Anterior cingulate cortex (tissue), 58 donors: ENCODE data around the gene SLC44A3.
A peak's percentile ranks its signal among the peaks of the same experiment; 100 is the strongest.

Source experiments
- DNase-seq, 58 donors: peaks; one replicate each; lab custom pipeline; 2025; lab: John Stamatoyannopoulos, UW

The SLC44A3 gene

DNA sequence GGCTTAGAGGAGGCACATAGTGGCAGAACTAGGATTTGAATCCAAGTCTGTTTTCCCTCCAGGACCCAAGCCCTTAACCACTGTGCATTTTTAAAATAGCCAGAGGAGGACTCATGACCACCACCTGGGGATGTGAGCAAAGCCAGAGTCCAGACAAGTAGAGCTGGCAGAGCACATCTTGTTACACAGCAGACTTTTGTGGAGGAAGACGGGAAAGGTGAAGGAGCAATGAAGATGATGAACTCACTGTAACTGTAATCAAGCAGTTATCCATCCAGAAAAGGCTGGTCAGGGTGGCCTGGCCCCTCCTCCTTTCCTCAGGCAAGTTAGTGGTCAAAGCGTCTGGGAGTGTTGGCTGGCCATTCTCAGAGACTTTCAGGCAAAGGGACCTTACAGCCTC lies 50.9 kb downstream of the SLC44A3 start:
- no peak for DNase-seq

DNA sequence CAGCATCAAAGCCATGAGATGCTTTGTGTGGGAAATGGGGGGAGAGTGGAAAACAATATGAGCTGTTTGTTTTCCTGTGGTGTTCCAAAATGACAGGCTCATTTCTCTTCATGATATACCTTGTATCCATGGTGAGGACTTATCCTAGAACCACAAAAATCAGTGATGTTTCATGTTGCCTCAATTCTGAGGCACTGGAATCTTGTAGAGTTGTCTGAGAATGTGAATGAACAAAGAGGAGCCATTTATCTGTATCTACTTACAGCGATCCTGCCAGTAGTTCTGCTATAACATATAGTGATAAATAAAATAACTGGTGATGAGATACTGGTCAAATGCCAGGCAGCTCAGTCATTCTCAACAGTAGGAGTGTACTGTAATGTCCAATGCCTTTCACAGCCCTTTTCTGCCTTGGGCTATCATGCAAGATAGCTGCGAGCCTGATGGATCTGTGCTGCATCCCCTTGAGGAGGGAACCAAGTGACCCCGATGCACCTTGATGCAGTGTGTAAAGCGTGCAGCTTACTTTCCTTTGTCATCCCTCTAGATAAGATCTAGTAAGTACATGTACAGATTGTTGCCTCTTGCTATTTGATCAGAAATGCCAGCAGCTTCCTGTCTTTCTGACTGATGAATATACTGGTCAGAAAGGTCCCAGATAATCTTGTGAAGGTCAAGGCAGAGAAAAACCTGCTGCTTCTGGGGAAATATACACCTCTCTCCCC lies 52.8 kb downstream of the SLC44A3 start:
- no peak for DNase-seq

DNA sequence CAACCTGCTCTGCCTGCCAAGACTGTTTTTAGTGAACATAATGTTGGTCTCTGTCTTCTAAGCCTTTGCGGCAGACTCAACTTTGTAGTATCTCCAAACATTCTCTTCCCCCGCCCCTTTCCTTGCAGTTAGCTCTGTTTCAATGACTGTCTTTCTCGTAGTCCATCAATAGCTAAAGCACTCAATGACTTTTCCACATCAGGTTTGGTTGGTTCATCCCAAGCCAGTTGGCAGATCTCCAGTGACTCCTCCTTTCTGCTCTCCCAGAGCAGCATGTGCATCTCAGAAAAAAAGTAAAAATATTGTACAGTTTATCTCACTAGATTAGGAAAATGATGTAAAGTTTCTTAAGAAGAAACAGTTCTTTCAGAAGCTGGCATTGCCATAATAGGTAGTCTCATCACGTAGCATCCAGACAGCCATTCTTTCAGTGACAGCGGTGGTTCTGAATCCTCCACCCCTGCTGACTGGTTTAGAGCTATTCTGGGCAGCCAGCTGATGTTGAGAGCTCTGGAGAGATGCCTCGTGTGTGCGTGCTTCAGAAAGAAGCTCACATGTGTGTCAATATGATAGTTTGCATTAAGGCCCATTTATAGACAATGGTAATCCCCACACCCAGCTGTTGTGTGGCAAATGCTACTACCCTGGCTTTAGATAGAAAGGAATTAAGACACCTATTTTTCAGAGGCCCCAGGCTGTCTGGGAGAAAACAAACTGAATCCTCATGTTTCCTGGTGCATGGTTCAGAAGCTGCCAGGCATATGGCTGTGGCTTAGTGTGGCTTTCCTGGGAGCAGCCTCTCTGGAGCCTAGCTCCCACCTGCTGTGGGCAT lies 53.6 kb downstream of the SLC44A3 start:
- peak in 53 of 58 donors; percentile 18 to 86 (median 62) for DNase-seq

DNA sequence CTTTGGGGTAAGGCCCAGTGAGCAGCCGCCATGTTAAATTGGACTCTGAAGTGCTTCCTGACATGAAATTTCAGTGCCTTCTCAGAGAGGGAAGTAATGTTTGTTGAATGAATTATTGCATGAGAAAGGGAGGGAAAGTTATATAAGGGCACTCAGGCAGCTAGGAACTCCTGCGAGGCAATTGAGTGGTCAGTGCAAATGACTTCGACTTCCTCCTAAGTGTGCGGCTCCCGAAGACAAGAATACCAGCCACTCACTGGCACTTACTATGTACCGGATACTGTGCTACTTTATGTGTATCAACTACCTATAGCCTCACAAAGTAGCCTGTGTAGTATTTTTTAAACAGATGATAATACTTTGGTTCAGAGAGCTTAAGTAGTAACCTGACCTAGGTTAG lies 54.3 kb downstream of the SLC44A3 start:
- DNase-seq, result no peak

DNA sequence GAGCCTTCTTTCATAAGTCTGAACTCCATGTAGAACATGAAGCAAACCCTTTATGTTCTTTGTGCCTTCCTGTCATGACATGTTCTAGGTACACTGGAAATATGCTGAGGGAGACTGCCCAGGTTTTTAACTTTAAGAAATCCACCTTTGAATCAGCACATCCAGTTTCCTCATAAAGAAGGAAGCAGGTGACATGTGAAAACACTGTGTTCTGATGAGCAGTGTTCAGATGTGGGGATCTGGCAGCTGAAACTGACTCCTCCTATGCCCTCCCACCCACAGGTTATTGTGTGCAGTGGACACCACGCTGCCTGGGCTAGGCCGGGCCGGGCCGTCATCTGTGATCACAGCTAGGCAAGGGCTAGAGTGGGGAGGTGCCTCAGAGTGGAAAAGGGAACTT lies 55.6 kb downstream of the SLC44A3 start:
- DNase-seq, result no peak

DNA sequence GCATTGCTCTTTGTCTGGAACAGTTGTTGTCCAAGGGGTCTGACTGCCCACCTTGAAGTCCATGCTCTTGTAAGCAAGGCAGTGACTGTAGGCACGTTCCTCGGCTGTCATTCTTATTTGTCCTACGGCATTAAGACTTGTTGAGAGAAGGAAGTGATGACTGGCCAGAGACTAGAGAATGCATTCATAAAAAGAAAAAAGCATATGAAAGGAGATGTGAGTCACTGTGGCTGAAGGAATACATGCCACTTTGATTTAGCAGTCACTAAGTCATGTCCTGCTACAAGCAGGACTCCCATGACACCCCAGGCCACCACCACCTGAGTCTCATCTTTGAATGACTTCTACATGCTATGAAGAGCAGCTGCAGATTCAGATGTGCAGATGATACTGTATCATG lies 56.2 kb downstream of the SLC44A3 start:
- no peak for DNase-seq

DNA sequence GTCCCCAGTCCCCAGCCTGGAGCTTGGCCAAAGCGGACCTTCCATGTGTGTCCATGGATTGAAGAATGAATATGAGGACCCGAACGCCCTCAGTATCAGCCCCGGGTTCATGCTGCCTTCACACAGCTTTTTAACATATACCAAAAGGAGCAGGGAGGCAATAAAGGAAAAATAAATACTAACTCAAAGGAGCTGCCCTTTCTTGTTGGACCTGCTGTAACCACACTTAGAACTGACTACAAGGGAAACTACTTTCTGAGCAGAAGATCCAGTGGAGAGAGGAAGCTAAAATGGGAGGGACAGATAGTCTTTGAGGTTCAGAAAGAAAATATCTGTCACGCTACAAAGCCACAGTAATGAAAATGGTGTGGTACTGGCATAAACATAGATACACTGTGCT lies 58.2 kb downstream of the SLC44A3 start:
- DNase-seq, result no peak

DNA sequence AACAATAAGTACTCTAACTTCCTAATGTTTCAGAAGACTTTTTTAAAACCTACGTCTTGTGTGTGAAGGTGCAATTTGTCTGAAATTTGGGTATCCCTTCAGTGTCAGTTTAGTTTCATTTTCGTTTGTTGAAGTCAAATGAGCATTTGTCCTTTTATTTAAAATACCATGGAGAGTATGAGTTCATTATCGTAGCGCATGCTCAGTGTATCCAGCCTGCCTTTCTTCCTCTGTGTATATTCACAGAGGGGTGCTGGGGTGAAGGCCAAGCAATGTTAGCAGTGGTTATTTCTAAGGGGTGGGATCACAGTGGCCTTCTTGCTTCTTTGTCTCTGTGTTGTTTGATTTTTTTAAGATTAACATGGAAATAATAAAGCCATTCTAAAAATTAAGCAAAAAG lies 63.5 kb downstream of the SLC44A3 start:
- DNase-seq, result peak in 3 of 58 donors; percentile 42 to 46 (median 44)

DNA sequence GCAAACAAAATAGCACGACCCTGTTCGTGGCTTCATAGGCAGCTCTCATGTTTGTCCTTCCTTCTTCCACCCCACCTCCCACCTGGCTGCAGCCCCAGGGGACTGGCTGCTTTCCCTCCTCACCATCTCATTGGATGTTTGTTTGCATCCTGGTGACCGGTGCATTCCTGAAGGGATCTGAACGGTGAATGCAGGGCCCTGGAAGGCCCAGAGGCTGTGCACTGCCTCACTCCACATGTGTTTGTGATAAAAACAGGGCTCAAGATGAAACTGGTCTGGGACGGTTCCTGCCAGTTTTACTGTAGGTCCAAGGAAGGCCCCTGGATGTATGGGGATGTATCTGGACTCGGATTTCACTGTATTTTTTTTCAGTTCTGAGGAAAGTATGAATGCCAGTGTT lies 63.9 kb downstream of the SLC44A3 start:
- peak in 33 of 58 donors; percentile 6 to 74 (median 31) for DNase-seq

DNA sequence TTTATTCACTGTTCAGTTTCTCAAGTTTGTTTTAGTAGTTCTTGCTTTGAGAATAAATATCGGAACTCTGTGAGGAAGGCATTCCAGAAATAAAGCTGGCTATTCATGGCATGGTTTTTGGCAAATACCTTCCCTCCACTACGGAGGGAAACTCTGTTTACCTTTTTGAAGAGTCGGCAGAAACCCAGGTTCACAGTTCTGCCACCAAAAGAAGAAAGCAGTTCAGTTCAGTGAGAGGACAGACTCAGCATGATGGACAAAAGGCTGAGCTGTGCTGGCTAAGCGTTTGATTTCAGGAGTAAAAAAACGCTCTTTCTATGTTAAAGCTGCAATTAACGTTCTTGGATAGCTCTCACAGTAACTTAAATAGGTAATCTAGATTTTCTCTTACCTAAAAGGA lies 64.3 kb downstream of the SLC44A3 start:
- DNase-seq, result peak in 4 of 58 donors; percentile 11 to 37 (median 30)

DNA sequence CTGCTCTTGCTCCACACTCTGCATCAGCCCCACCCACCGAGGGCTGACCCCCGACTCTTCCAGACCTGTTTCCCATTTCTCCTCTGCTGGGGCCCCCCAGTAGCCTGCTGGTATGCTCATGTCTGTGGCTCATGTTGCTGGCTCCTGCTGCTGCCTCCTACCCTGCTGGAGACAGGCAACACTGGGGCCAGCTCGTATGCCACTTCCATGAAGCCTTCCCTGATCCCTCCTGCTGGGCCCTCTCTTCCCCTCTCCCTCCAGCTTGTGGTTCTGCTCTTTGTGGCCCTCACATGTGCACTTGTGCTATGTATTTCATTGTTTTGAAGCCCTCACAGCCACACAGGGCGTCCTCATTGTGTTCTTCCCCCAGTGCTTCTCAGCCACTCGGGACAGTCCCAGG lies 66.2 kb downstream of the SLC44A3 start:
- DNase-seq, result no peak

DNA sequence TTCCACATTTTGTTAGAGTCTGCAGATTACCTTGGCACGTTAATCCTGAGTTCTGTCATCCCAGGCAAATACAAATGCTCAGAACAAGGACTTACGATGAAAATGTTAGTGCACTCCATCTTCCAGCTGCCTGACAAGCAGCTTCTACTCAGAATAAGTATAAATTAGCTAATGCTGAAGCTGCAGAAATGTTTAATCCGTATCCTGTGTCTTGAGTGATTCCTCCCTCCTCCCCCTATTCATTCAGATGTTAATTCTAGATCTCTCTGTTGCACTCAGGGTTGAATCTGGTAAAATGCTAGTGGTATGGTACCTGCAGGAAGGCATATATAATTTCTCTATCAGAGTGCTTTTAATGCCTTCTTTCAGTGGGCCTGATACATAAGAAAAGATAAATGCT lies 66.9 kb downstream of the SLC44A3 start:
- no peak for DNase-seq

DNA sequence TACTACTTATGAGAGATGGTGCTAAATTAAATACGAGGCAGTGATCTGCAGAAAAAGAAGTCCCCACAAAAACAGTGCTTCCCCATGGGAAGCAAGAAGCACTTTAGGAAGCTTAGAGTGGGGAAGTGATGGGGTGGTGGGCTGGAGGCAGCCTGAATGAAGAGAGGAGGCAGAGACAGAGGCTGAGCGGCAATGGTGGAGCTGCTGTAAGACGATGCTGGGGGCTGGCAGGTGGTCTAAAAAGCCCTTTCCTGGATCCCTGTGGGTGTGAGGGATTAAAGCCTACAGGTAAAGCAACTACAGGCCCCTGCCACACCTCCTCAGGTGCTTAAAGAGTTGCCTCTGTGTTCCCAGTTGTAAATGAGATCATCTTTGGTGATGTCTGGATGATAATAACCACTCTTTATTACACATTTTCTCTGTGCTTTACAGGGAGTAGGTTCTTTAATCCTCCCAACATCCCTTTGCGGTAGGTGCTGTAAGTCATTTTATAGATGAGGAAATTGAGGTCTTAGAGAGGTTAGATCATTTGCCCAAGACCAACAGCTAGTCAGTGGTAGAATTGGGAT lies 67.5 kb downstream of the SLC44A3 start:
- DNase-seq, result no peak

DNA sequence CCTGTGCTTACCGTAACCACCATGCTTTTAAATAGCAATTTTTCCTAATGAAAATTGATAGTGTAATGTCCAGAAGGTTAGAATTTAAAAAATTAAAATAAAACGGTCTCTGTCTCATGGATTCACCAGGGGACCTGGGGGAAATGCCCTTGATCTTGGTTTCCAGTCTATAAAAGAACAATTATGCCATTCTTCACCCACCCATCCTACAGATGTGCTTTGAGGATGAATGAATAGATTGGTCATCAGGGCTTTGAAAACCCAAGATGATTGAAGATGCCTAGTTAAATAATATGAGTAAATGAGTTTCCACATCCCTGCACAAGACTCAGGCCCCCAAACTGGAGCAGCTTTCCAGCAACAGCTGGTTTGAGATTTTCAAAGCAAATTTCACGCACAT lies 68.0 kb downstream of the SLC44A3 start:
- no peak for DNase-seq

DNA sequence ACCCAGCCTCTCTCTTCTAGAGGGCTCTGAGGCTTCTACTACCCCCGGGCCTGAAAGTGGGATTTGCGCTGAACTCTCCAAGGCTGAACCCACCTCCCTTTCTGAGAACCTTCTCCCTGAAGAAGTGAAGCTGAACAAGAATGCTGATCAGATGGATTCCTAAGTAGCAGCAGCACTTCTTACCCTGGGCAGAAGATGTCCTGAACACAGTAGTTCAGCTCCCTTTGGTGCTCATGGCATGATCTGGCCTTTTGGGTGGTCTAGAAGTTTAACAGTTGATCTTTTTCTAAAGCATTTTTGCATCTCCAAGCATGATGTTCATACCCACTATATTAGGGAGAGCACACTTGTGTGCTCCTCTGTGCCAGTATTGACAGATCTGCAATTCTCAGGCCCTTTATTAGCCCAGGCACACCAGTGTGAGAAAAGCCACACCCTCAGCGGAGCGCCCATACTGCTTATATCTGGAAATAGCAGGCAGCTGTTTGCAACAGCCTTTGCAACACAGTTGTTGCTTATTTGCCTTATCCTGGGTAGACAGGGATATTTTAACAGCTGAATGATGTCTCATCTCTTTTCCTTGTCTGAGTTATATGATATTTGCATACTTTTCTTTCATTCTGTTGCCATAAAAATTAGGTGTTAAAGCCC lies 72.6 kb downstream of the SLC44A3 start:
- DNase-seq, result no peak

DNA sequence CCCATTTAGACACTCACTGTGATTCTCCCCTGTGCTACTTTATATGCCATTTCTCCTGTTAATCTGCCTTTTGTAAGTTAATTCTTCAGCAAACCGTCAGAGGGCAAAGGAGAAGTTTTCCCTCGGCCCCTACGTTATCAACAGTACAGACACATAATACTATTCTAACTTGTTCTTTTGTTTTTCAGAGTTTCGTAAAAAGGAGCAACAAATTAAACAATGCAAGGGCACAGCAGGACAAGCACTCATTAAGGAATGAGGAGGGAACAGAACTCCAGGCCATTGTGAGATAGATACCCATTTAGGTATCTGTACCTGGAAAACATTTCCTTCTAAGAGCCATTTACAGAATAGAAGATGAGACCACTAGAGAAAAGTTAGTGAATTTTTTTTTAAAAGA lies 74.5 kb downstream of the SLC44A3 start:
- DNase-seq, result no peak

DNA sequence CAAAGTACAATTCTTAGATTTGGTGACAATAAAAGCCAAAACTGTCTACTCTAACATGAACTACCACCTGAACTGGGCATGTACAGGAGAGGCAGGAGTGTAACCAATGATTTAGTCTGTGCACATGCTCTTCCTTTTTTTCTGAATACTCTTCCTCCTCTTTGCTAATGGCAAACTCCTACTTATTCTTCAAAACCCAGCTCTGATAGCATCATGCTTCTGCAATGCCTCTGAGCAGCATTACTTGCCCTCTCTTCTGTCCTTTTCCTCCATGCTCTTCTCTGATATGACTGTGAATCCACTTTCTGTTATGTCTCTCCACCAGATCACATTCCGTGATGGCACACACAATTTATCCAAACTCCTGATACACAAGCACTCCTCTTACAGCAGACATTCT lies 75.4 kb downstream of the SLC44A3 start:
- no peak for DNase-seq

DNA sequence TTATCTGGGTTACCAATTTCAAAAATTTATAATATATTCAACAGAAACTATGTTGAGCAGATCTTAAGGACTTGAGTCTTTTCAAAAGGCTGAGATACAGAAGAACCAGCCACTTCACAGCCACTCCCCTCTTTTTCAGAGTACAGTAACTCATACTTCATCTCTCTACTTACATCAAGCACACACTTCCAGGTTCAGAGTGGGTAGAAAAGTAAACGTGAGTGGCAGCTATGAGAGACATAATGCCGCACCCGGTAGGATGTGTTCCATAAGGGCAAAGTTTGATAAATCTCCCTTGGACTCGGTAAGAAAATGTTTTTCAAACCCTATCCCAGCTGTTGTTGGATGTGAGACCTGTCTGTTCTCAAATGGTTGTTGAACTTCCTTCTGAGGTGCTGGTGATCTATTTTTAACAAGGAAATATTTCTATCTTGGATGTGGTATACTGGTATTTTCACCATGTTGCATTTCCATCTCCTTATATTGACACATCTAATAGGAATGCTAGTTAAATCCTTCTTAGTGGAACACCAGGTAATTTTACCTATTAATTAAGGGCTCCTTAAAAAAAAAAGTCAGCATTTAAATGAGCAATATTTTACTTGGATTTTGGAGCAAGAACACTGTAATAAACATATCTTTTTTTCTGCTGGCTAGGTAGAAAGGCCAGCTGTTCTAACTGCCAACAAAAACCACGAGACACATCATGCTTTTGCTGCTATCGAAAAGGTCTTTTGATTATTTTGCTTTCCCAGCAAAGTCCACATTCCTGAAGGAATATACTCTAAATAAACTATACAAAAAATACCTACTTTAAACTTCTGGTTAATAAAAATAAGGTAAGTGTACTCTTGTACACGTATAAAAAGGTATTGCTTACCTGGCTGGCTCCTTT lies 78.6 kb downstream of the SLC44A3 start:
- DNase-seq, result no peak

DNA sequence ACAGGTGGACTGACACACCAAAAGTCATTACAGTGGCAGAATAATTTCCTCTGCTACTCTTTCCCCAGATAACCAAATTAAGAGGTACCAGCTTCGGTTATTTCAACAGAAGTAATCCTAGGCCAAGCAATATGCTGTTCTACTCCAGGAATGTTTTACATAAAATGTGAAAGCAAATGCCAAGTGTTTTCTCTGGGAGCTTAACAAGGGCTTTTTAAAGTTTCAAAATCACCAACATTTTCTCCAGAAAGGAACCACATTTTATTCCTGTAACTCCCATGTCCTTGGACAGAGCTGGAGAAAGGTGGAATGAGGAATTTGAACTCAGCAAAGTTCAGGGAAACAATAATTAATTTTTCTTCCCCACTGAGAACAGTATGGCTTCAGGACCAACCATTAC lies 79.6 kb downstream of the SLC44A3 start:
- DNase-seq, result no peak

DNA sequence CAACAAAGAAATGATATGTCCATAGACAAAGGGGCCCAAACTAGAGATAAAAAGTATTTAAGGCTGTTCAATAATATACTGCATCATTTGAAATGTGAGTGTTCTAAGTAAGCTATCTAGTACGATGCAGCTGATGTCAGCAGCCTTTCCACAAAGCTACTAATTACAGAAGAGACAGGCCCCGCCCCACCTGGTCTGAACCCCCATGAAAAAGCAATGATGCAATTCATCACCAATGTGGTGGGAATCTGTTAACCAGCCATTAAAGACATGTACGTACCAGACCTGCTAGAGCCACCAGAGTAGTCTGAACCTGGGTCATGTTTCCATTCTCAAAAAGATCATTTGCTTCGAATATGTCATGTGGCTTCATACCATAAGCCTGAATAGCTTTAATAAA lies 81.7 kb downstream of the SLC44A3 start:
- DNase-seq, result no peak
